GM21737 (cell line): ENCODE data around the gene TES.

ENCODE experiments used
- ATAC-seq: cut with Tn5 transposase; IDR thresholded peaks from one replicate; pipeline ENCODE4 v1.9.1; 2021; ENCODE audit warnings: mild to moderate bottlenecking, moderate library complexity; ENCODE audit not compliant: unreplicated experiment

TES gene

DNA sequence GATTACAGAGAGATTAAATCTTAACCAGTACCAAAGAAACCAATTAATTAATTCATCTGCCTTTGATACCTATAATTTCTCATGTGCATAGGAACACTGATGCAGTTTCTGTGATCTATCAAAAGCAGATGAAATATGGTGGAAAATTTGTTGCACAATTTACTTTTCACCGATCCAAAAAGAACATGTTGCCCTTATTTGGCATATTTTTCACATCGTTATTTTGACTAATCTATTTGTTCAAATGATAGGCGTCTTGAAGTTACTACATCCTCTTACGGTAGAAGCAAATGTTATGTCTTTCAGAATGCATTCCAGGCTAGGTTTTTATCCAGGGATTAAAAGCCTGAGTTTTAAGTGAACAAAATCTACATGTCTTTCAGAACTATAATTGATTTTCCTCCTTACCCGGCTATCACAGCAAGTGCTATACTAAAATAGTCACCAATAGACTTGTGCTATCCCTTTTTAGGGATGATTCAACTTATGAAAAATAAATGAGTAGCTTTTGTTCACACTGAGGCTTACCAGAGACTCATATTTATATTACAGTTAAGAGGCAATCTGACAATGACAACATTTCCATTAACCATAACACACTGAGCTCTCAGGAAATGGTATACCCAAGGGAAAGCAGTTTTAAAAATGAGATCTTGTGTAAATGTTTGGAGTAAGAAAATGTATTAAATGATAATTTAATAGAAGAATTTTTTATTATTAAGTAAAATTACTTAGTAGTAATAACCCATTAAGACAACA is 16.8 kb upstream of the TES start:
- no peak for ATAC-seq

DNA sequence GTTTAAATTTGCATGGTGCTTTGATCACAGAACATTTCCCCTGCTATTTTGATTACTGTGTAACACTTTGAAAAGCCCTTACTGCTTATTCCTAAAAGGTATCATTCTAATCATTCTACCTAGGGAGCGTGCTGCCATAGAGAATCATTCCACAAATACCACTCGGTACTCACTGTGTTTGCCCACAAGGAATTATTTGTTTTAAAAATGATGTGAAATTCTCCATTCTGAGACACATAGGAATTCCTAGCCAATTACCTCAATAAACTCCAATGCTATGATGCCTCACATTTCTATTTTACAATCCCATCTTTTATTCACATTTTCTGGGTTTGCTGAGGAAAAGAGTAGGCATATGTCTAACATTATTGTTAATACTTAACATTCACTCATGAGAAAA is 16.2 kb upstream of the TES start:
- no peak for ATAC-seq

DNA sequence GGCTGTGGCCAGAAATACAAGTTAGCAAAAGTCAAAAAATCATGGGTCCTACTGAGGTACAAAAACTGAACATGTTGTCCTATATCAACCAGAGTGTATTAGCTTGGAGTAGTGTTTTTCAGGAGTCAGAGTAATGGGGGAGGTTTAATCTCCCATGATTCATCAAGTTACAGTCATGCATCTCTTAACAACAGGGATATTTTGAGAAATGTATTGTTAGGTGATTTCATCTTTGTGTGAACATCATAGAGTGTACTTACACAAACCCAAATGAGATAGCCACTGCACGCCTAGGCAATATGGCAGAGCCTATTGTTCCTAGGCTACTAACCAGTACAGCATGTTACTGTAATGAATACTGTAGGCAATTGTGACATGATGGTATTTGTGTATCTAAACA is 14.9 kb upstream of the TES start:
- ATAC-seq: no peak

- no peak for ATAC-seq
Measured at GRCh38 chr7:116196947-116197346, 13.4 kb upstream of the TES start.

- no peak for ATAC-seq
Measured at GRCh38 chr7:116197360-116197759, 13.0 kb upstream of the TES start.

- no peak for ATAC-seq
Measured at GRCh38 chr7:116198748-116199410, 11.5 kb upstream of the TES start.

- ATAC-seq: no peak
Measured at GRCh38 chr7:116200963-116201362, 9.4 kb upstream of the TES start.

DNA sequence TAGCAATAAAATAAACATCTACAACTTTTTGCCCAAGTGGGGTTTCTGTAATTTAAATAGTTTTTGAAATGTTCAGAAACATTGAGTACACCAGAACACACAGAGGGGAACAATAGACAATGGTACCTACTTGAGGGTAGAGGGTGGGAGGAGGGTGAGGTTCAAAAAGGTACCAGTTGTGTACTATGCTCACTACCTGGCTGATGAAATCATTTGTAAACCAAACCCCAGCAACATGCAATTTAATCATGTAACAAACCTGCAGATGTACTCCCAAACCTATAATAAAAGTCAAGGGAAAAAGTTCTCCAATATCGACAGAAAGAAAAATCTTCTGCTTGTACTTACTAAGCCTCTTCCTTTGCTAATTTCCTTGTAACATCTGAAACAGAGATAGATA is 4.2 kb upstream of the TES start:
- no peak for ATAC-seq

GRCh38 chr7:116208919-116209318 is 1.4 kb upstream of the TES start:
- no peak for ATAC-seq

DNA sequence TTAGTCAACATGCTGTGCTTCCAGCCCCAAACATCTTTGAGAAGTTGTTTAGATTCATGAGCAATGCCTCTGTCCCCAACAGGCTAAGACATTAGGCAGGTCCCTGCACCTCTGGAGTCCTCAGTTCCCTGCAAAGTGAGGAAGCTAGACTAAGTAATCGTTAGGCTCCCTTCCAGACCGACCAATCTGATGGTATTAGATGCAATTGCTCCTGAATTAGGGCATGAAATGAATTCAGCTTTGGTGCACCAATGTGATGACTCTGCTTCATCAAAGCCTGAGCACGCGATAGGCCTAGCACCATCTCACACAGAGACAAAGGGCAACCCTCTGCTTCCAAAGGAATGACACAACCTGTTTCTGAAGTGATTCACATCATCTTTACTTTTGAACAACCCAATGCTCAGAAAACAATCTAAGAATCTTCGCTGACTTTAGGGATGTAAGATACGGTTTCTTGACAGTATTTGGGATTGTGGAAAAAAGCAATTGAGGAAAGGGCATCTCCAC is 723 bp upstream of the TES start:
- ATAC-seq: no peak

GRCh38 chr7:116211006-116211912 is 920 bp downstream of the TES start:
- peak; percentile 74 for ATAC-seq

DNA sequence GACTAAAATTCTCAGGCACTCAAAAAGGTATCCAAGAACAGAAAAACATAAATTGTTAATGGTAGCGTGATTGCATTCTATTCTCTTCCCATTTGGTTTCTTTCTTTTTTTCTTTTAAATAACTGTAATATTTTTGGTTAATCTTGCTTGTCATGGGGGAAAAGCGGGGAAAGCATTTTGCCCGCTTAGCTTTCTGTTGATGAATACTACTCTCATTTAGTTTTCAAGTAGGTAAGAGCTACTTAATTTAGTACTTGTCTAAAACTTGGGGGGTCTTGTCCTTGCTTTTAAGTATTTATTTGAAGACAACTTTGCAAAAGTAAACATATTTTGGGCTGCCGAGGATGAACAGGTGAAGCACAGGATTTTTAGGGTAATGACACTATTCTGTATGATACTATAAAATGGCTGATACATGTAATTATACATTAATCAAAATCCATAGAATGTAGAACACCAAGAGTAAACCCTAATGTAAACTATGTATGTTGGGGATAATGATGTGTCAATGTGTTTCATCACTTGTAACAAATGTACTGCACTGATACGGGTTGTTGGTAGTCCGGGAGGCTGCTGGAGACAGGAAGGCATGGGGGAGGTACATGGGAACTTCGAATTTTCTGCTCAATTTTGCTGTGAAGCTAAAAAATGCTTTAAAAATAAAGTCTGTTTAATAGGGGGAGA is 1.7 kb downstream of the TES start:
- no peak for ATAC-seq

- no peak for ATAC-seq
Measured at GRCh38 chr7:116212869-116213268, 2.5 kb downstream of the TES start.

- no peak for ATAC-seq
Measured at GRCh38 chr7:116213361-116214130, 3.2 kb downstream of the TES start.

GRCh38 chr7:116214921-116215320 is 4.6 kb downstream of the TES start:
- no peak for ATAC-seq

DNA sequence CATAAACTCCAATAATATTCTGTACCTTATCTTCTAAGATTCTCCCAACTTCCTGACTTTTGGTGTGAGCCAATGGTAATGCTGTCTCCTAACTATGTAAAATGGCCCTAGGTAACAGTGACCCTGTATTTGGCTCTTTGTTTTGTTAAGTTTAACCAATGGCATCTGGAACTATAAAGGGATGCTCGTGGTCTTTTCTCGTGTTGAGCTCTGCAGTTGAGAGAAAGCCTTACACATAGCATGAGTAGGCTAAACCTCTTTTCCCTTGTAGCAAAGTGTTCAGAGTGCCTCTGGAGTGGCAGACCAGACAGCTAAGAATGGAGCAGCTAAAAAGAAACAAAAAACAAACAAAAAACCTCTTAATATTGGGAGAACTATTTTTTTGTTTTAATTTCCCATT is 5.2 kb downstream of the TES start:
- ATAC-seq: no peak

GRCh38 chr7:116216956-116217571 is 6.7 kb downstream of the TES start:
- ATAC-seq: no peak

- no peak for ATAC-seq
Measured at GRCh38 chr7:116218051-116218645, 7.8 kb downstream of the TES start.

DNA sequence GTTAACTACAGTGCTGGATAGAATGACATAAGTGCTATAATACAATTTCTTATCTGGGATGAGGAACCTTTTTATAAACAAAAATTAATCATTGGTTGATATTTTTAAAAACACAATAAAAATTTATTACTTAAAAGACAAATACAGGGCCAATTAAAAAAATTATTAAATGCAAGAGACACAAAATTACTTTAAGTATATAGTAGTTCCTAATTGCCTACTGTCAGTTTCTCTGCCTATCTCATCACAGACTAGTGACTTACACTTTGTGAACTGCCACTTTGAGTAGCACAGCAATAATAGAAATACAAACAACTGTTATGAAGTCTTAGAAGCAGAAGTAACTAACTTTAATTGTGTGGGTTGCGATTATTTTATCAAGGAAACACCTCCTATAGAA is 8.4 kb downstream of the TES start:
- no peak for ATAC-seq
